DMS153 treated with DMSO at 0.1 percent for 48 hours (cell line): ENCODE results near the gene MICU1.
"Not testable (repeated sequence)": the region's sequence is repeated elsewhere in the genome, so short reads cannot be mapped to it uniquely, and the experiment has no call there.

Experiments used
- DNase-seq: peaks from one replicate; lab custom pipeline; 2025; ENCODE audit not compliant: unreplicated experiment; lab: John Stamatoyannopoulos, UW

Gene MICU1

DNA sequence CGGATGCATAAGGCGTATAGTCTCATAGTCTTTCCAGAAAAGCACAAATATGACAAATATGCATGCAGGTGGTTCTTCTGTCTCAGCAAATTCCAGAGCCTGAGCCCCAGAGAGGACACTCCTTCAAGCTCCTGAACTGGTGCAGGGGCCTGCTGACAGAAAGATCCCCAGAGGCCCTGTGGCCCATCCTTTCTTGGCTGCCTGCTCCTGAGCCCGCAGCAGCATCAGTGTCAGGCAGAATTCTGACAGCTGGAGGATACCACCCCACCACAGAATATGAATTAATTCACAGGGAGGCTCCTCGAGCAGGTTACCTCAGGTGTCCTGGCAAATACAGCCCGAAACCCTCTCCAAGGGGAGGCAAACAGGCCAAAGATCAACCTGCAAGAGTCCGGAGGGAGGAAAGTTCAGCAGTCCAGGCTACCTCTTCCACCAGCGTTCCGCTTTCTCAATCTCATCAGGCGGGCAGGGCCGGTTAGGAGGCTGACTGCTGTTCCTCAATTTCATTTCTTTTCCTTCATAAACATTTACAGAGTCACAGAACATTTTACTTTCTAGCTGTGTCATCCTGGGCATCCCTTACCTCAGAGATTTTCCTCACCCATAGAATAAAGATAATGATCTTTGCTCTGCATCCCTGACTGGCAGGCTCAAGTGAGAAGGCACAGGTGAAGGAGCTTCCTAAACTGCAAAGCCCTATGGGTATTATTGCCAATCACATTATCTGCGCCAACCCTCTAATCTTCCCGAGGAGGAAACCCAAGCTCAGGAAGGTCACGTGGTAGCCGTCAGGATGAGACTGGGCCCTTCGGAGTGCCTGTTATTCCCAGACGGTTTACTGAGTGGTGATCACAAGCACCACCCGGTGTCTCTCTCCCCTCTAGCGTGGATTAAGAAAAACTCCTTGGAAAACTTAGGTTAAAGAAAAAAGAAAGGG, 272.6 kb downstream of the MICU1 start:
- DNase-seq = no peak

DNA sequence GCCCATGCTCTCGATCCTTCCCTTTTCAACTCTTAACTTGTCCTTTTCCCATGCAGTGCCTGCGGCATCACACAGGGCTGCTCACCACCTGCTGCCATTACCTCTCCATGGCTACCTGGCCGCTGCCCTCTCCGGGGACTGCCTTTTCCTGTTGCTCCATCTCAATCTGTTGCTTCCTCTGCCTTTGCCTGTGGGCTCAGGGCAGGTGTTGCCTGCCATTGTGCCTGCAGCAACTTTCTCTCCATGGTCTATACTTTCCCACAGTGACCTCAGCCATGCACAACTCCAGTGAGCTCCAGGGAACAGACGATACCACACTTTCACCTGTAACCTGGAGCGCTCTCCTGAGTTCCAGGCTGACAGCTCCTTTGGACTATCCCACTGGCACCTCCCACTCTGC, 274.4 kb downstream of the MICU1 start:
- DNase-seq = no peak

- DNase-seq = no peak
These were observed 276.4 kb downstream of the MICU1 start for GRCh38 chr10:72349438-72349837.

- no peak for DNase-seq
These were observed 277.6 kb downstream of the MICU1 start for GRCh38 chr10:72348282-72348681.

DNA sequence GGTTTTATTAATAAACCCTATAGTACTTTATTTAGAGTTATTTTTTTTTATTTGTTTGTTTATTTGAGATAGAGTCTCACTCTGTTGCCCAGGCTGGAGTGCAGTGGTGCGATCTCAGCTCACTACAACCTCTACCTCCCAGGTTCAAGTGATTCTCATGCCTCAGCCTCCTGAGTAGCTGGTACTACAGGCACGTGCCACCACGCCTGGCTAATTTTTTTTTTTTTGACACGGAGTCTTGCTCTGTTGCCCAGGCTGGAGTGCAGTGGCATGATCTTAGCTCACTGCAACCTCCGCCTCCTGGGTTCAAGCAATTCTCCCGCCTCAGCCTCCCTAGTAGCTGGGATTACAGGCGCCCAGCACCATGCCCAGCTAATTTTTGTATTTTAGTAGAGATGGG, 279.8 kb downstream of the MICU1 start:
- DNase-seq = not testable (repeated sequence)

DNA sequence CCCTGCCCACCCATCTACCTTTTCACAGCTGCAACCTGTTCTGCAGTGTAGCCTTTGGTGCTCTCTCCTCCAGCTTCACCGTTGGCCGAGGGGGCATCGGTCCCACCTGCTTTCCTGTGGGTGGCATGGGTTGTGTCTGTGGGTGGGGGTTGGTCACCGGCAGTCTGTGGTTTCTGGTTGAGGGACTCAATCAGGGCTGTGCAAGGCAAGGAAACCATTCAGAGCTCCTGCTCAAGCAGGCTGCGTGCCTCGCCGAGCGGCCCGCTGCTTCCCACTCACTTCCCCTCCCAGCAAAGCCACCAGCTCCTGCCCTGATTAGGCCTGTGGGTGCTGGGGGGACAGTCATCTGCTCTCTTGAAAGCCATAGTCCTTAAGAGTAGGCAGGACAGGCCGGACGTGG, 280.9 kb downstream of the MICU1 start:
- DNase-seq = no peak

- no peak for DNase-seq
These were observed 283.0 kb downstream of the MICU1 start for GRCh38 chr10:72342911-72343310.

- no peak for DNase-seq
These were observed 285.2 kb downstream of the MICU1 start for GRCh38 chr10:72340510-72341261.

DNA sequence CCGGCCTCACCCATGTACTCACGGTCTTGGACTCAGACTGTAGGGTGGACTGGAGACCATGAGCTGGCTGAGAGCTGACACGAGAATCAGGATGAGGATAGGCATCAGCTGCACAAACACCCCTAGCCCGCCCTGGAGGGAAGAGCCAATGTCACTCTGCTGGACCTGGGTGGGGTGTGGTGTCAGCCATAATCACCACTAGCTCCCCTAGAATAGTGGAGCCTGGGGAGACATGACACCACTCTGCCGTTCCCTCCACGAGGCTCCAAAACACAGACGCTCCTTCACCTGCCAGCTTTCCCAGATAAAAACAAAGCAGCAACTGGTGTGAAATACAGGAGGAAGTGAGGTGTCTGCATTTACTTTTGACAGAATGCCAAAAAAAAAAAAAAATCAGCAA, 287.7 kb downstream of the MICU1 start:
- DNase-seq = no peak

DNA sequence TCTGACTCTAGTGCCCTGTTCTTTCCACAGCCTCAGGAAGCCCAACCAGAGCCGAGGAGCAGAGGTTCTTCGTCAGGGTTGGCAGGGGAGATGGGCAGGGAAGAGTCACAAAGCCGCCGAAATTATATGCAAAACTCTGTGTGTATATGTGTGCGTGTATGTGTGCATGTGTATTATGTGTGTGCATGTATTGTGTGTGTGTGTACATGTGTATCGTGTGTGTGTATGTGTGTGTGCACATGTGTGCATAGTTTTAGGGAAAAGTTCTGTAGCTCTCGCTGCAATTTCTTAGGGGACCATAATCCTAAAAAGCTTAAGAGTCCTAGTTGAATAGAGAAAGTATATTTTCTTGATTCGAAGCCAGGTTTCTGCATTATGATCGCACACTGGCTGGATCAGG, 288.2 kb downstream of the MICU1 start:
- DNase-seq = no peak

DNA sequence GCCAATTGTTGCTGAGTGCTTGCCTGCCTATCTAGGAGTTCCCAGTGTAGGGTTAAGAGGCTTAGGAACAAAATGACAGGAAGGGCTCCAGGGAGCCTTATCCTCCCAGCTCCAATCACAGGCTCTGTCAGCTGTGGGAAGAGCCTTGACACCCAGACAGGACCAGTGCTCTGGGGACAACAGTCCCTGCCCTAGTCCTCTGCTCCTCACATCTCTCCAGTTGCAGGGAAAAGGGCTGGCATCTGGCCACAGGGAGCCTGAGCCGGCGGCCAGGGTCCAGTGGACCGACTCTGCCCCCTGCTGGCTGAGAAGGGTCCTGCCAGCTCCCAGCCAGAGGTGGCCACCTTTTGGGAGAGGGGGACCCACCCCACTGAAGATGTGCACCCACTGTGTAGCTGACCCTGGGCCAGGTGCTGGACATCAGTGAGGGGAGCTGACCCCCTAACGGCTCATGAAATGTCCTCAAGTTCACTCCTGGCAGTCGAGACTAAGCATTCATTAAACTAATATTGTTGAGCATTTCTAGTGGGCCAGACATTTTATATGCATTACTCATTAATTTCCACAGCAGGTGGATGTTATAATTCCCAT, 288.7 kb downstream of the MICU1 start:
- DNase-seq = peak; percentile 37

DNA sequence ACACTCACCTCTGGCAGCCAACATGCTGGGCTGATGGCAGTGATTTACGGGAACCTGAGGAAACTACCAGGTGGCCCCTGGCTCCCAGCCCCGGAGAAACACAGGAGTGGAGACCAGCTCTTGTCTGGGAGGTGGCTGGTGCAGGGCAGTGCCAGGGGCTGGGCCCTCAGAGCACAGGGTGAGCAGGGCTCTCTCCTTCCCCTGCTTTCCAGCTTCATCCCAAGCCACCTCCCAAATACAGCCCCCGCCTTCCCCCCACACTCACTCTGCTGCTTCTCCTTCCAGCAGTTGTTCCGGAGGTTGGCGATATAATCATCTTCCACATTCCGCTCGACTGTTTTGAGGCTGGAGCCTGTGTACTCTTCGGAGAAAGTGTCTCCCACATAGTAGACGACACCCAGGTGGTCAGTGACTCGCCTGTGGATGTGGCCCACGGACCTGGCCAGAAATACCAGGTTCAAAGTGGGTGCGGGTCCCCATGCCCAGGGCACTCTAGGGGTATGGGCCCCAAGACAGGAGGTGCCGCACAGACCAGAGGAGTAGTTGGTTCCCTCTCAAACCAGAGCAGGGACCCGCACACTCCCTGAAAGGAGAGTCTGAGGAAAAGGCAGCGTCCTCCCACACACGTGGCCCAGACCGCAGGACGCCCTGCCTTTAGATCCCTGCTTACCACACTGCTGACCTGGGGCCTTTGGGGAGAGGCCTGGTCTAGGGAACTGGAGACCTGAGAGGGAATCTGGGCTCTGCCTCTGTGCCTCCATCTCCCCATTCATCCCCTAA, 289.4 kb downstream of the MICU1 start:
- no peak for DNase-seq

DNA sequence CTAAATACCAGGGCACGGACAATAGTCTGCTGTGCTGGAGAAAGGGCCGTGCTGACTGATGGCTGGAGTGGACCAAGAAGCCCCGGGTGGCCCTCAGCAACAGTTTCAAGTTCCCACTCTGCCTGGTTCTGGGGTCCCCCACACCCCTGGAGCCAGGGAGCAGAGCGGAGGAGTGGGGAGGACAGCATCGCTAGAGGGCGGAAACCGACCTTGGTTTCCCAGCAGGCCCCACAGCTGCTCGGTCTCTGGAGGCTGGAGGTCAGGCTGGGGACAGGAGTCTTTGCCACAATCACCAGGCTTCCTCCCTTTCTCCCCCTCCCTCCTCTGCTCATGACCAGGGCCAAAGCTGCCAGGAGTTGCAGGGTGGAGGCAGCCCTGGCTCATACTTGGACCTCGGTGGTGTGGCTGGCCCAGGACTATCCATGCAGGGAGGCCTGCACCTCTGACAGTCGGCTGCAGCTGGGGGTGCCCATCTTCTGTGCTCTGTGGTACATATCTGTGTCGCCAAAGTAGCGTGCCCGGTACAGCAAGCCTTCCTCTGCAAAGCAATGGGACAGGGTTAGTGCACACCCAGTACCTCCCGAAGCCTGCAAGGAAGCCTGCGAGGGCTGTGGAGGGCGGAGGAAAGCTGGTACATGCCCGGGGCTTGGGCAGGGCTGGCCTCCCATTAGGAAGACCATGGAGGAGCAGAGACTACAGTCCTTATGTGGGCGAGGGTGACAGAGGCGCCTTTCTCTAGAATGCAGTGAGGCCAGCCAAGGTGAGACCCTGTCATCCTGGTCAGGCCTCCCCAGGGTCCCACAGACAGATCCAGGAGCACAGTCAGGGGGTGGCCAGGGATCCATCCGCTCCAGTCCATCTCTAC, 290.3 kb downstream of the MICU1 start:
- no peak for DNase-seq

GRCh38 chr10:72334825-72335393, 291.0 kb downstream of the MICU1 start:
- DNase-seq = no peak

DNA sequence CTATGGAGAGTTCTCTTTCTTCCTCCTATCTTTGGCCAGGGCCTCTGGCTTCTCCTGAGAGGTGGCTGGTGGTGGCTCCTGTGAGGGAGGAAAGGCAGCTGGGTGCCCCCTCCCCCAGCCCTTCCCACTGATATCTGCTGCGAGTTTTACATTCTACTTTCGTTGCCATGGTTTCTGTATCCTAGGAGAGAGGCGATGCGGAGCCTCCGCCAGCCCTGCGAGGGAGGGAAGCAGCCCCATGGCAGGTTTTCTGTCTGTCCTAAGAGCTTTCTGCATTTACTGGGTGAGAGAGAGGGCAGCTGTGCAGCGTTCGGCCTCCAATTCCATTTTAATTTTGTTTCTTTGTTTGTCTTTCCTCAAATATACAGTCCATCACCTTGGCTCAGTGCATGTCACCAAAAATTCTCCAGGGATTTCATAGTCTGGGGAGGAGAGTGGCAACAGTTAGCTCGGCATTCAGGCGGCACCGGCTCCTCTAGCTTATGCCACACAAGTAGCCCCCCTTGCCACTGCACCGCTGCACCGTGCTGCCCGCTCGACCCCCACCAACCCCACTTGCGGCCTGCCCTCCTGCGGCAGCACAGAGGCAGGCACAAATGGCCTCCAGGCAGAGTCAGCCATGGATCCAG, 291.6 kb downstream of the MICU1 start:
- peak; percentile 89 for DNase-seq

DNA sequence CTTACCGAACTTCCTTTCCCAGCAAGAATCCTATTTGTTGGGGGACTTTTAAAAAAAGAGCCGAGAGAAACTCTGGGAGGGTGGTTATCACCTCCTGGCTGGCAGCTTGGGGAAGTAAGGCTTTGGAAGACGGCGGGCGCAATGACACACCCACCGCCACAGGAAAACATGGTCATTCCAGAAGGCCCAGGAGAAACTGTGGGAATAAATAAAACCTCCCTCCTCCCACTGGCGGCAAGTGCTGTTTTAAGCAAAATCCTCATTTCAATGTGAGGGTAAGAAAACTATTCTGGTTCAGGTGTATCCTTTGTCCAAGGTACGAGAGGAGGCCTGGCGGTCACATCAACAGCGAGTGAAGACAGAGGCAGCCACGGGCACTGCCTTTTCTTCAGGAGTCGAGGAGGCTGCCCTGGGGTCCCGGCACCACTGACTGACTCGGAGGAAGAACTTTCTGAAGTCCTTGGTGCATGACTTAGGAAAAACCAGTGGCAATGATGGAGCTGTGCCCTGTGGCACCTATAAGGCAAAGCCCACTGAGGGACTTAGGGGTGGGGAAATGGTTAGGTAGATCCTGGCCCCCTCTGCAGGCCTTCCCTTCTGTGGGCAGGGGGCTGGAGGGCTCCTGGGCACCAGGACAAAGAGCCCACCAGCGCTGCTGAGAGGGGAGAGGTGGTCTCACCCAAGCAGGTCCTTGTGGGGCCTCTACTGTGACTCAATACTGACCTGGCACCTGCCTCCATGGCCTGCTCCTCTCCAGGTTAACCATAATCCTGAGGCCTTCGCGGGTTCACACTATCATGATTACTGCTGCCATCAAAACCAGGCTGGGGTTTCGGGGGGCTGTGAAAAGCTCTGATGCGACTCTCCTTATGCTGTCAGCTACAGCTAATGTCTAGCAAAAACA, 292.5 kb downstream of the MICU1 start:
- DNase-seq = no peak

DNA sequence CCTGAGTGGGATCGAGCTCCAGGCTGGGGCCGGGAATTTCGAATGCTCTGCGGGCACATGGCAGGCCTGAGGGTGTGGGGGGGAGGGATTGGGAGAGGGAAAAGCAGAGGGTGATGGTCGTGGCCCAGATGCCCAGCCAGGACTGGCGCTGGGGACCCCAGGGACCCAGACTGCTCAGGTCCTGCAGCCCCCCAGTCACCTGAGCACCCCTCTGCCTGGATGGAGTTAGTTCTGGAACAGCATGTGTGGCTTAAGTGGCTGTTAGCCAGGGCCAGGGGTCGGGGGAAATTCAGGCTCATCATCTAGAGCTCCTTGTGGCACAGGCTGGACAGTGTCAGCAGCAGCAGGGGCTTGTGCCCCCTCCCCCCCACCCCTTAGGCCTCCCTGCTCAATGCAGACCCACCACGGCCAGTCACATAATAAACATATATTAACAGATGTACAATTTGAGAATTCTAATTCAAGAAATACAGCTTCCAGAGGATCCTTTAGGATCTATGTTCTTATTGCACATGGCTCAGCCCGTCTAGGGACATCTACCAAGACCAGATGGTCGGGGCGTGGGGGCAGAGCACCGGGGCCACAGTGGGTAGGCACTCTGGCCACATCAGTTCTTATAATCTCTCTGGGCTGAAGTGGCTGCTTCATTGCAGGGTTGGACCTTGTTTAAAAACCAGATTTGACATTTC, 293.3 kb downstream of the MICU1 start:
- DNase-seq = no peak
